Measurements from ENCODE around the gene RENBP. TPM values are rescaled to one million over a fixed set of nuclear protein-coding genes. Genes with fewer than 3 reads are reported as not detected.

The RENBP gene
- polyA plus RNA-seq, 4 donors: 5.1 to 114 (median 21.9) TPM

- Histone ChIP-seq H3K9me3 (ENCODE audit: control insufficient read depth in 2 of 2, insufficient read depth in 1 of 2, low read depth in 1 of 2, low read length in 1 of 2) (no peaks in the 10 kb centered on the region), H3K36me3 (ENCODE audit: control insufficient read depth in 3 of 3, insufficient read depth in 2 of 3, low read depth in 1 of 3, low read length in 3 of 3) (peaks cover 0 to 19% (median 2%) of the 10 kb centered on the region in 3 donors), H3K27ac (ENCODE audit: low read depth in 1 of 3, low read length in 2 of 3) (no peak overlapping the region), H3K27me3 (ENCODE audit: control insufficient read depth in 3 of 3, insufficient read depth in 3 of 3, low read length in 3 of 3) (no peaks in the 10 kb centered on the region), H3K4me3 (ENCODE audit: low read depth in 1 of 3, low read length in 3 of 3) (no peak overlapping the region), H3K4me1 (ENCODE audit: control insufficient read depth in 3 of 3, insufficient read depth in 2 of 3, low read depth in 1 of 3, low read length in 2 of 3) (no peaks in the 10 kb centered on the region)
- FAIRE-seq (no peak), DNase-seq (no peak)
- WGBS, 3 donors: 79 to 92% (median 86%) methylated on average over 22 to 37 of the region's 37 CpGs
Observed at GRCh38 chrX:153909024-153909979, 35.1 kb downstream of the RENBP start.

- DNase-seq (no peak), FAIRE-seq (no peak)
- Histone ChIP-seq H3K27me3 (ENCODE audit: control insufficient read depth in 3 of 3, insufficient read depth in 3 of 3, low read length in 3 of 3) (no peaks in the 10 kb centered on the region), H3K4me1 (ENCODE audit: control insufficient read depth in 3 of 3, insufficient read depth in 2 of 3, low read depth in 1 of 3, low read length in 2 of 3) (peaks cover 0 to 4% (median 0%) of the 10 kb centered on the region in 3 donors), H3K36me3 (ENCODE audit: control insufficient read depth in 3 of 3, insufficient read depth in 2 of 3, low read depth in 1 of 3, low read length in 3 of 3) (peaks cover 0 to 17% (median 2%) of the 10 kb centered on the region in 3 donors), H3K27ac (ENCODE audit: low read depth in 1 of 3, low read length in 2 of 3) (no peak overlapping the region), H3K9me3 (ENCODE audit: control insufficient read depth in 2 of 2, insufficient read depth in 1 of 2, low read depth in 1 of 2, low read length in 1 of 2) (no peaks in the 10 kb centered on the region), H3K4me3 (ENCODE audit: low read depth in 1 of 3, low read length in 3 of 3) (no peak overlapping the region)
- 84 to 92% (median 87%) methylated on average over 17 to 23 of the region's 23 CpGs for WGBS, 3 donors
Observed at GRCh38 chrX:153908219-153908860, 36.1 kb downstream of the RENBP start.

- Histone ChIP-seq H3K36me3 (ENCODE audit: control insufficient read depth in 3 of 3, insufficient read depth in 2 of 3, low read depth in 1 of 3, low read length in 3 of 3) (peaks cover 0 to 16% (median 2%) of the 10 kb centered on the region in 3 donors), H3K4me3 (ENCODE audit: low read depth in 1 of 3, low read length in 3 of 3) (no peak overlapping the region), H3K27ac (ENCODE audit: low read depth in 1 of 3, low read length in 2 of 3) (no peak overlapping the region), H3K4me1 (ENCODE audit: control insufficient read depth in 3 of 3, insufficient read depth in 2 of 3, low read depth in 1 of 3, low read length in 2 of 3) (peaks cover 0 to 4% (median 0%) of the 10 kb centered on the region in 3 donors), H3K27me3 (ENCODE audit: control insufficient read depth in 3 of 3, insufficient read depth in 3 of 3, low read length in 3 of 3) (no peaks in the 10 kb centered on the region), H3K9me3 (ENCODE audit: control insufficient read depth in 2 of 2, insufficient read depth in 1 of 2, low read depth in 1 of 2, low read length in 1 of 2) (no peaks in the 10 kb centered on the region)
- FAIRE-seq: no peak
- no peak for DNase-seq
- whole genome bisulfite sequencing, 3 donors: 76 to 100% (median 82%) methylated on average over 7 to 12 of the region's 12 CpGs
Observed at GRCh38 chrX:153907456-153907855, 37.0 kb downstream of the RENBP start.

- peaks cover 0 to 13% (median 2%) of the 10 kb centered on the region in 3 donors for H3K36me3 ChIP-seq (ENCODE audit: control insufficient read depth in 3 of 3, insufficient read depth in 2 of 3, low read depth in 1 of 3, low read length in 3 of 3)
- no peak for FAIRE-seq
- H3K27ac ChIP-seq (ENCODE audit: low read depth in 1 of 3, low read length in 2 of 3): no peak overlapping the region
- no peaks in the 10 kb centered on the region for H3K27me3 ChIP-seq (ENCODE audit: control insufficient read depth in 3 of 3, insufficient read depth in 3 of 3, low read length in 3 of 3)
- no peak overlapping the region for H3K4me3 ChIP-seq (ENCODE audit: low read depth in 1 of 3, low read length in 3 of 3)
- H3K9me3 ChIP-seq (ENCODE audit: control insufficient read depth in 2 of 2, insufficient read depth in 1 of 2, low read depth in 1 of 2, low read length in 1 of 2): no peaks in the 10 kb centered on the region
- DNase-seq: no peak
- WGBS, 3 donors: 61 to 76% (median 65%) methylated on average over 14 to 27 of the region's 27 CpGs
- H3K4me1 ChIP-seq (ENCODE audit: control insufficient read depth in 3 of 3, insufficient read depth in 2 of 3, low read depth in 1 of 3, low read length in 2 of 3): peaks cover 0 to 4% (median 0%) of the 10 kb centered on the region in 3 donors
Observed at GRCh38 chrX:153906126-153906917, 38.1 kb downstream of the RENBP start.

GRCh38 chrX:153905481-153906095, 38.9 kb downstream of the RENBP start:
- WGBS, 3 donors: 83 to 89% (median 85%) methylated on average over 20 to 32 of the region's 32 CpGs

GRCh38 chrX:153903991-153904957, 40.2 kb downstream of the RENBP start, which contains the start of gene AVPR2:
TSS of gene AVPR2 (plus strand) at chrX:153904673. CDS start at chrX:153905146, 473 bp downstream.
- DNase-seq (no peak), FAIRE-seq (no peak)
- Histone ChIP-seq H3K27ac (ENCODE audit: low read depth in 1 of 3, low read length in 2 of 3) (no peak within 1 kb of the TSS), H3K4me1 (ENCODE audit: control insufficient read depth in 3 of 3, insufficient read depth in 2 of 3, low read depth in 1 of 3, low read length in 2 of 3) (peaks cover 0 to 4% (median 0%) of the 10 kb centered on the region in 3 donors), H3K4me3 (ENCODE audit: low read depth in 1 of 3, low read length in 3 of 3) (no peak within 1 kb of the TSS), H3K36me3 (ENCODE audit: control insufficient read depth in 3 of 3, insufficient read depth in 2 of 3, low read depth in 1 of 3, low read length in 3 of 3) (peaks cover 0 to 5% (median 0%) of the 10 kb centered on the region in 3 donors), H3K27me3 (ENCODE audit: control insufficient read depth in 3 of 3, insufficient read depth in 3 of 3, low read length in 3 of 3) (no peaks in the 10 kb centered on the region), H3K9me3 (ENCODE audit: control insufficient read depth in 2 of 2, insufficient read depth in 1 of 2, low read depth in 1 of 2, low read length in 1 of 2) (no peaks in the 10 kb centered on the region)
- 37 to 63% (median 52%) methylated on average over 14 to 24 of the region's 26 CpGs for WGBS, 3 donors

More at GRCh38 chrX:153905481-153906095, 38.9 kb downstream of the RENBP start:
- H3K27ac ChIP-seq (ENCODE audit: low read depth in 1 of 3, low read length in 2 of 3): no peak overlapping the region
- peaks cover 0 to 4% (median 0%) of the 10 kb centered on the region in 3 donors for H3K4me1 ChIP-seq (ENCODE audit: control insufficient read depth in 3 of 3, insufficient read depth in 2 of 3, low read depth in 1 of 3, low read length in 2 of 3)
- H3K9me3 ChIP-seq (ENCODE audit: control insufficient read depth in 2 of 2, insufficient read depth in 1 of 2, low read depth in 1 of 2, low read length in 1 of 2): no peaks in the 10 kb centered on the region
- peaks cover 0 to 11% (median 2%) of the 10 kb centered on the region in 3 donors for H3K36me3 ChIP-seq (ENCODE audit: control insufficient read depth in 3 of 3, insufficient read depth in 2 of 3, low read depth in 1 of 3, low read length in 3 of 3)
- DNase-seq (no peak), FAIRE-seq (no peak)
- H3K4me3 ChIP-seq (ENCODE audit: low read depth in 1 of 3, low read length in 3 of 3): no peak overlapping the region
- no peaks in the 10 kb centered on the region for H3K27me3 ChIP-seq (ENCODE audit: control insufficient read depth in 3 of 3, insufficient read depth in 3 of 3, low read length in 3 of 3)
